Measurements from ENCODE around the gene MR1.

Gene MR1

DNA sequence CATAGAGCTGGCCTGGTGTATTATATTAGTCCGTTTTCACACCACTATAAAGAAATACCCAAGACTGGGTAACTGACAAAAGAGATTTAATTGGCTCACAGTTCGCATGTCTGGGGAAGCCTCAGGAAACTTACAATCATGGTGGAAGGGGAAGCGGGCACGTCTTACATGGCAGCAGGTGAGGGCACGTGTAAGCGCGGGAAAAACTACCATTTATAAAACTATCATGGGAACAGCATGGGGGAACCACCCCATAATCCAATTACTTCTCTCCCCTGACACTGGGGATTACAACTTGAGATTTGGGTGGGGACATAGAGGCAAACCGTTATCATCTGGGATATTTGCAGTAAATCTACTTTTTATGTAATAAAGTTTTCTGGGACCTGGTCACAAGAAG is 61.5 kb downstream of the MR1 start:
- Histone ChIP-seq H2AFZ (ENCODE audit: low read length) (no peak overlapping the region), H3K4me1 (ENCODE audit: control insufficient read depth in 2 of 2, insufficient read depth in 1 of 2, low read depth in 1 of 2, low read length in 2 of 2) (peaks cover 28 to 47% of the 10 kb centered on the region in 2 donors), H3K14ac (ENCODE audit: low read length) (no peak overlapping the region), H4K8ac (ENCODE audit: low read depth, low read length) (no peak overlapping the region), H3K79me1 (ENCODE audit: low read depth, low read length) (no peaks in the 10 kb centered on the region), H4K91ac (ENCODE audit: low read depth, low read length, poor library complexity) (no peak overlapping the region), H3K4ac (ENCODE audit: low read length) (no peak overlapping the region), H2BK15ac (ENCODE audit: low read length) (no peak overlapping the region), H3K9me3 (replicated peaks in 1 of 2; ENCODE audit: control insufficient read depth in 2 of 2, insufficient read depth in 1 of 2, low read depth in 1 of 2, low read length in 2 of 2) (no peaks in the 10 kb centered on the region), H3K4me3 (ENCODE audit: low read length in 2 of 2) (no peak overlapping the region), H2BK120ac (ENCODE audit: low read depth, low read length) (no peak overlapping the region), H3K18ac (ENCODE audit: low read length) (no peak overlapping the region), H2AK5ac (ENCODE audit: low read depth, low read length) (no peak overlapping the region), H3K9ac (ENCODE audit: low read depth, low read length, poor library complexity) (no peak overlapping the region), H3K27me3 (ENCODE audit: control insufficient read depth in 3 of 3, insufficient read depth in 3 of 3, low read depth in 1 of 3, low read length in 3 of 3) (no peaks in the 10 kb centered on the region), H3K23ac (ENCODE audit: low read depth, low read length, poor library complexity) (no peak overlapping the region), H3K4me2 (ENCODE audit: insufficient read depth, low read length, poor library complexity, severe bottlenecking) (no peak overlapping the region), H2BK12ac (ENCODE audit: low read length) (no peak overlapping the region), H3K36me3 (replicated peaks in 1 of 2; ENCODE audit: control insufficient read depth in 2 of 2, insufficient read depth in 2 of 2, low read length in 2 of 2) (peaks cover 0 to 16% of the 10 kb centered on the region in 2 donors), H2BK5ac (ENCODE audit: low read length) (no peak overlapping the region), H3K27ac (replicated peaks; ENCODE audit: low read length) (no peak overlapping the region)
- DNase-seq (ENCODE audit: low spot score): no peak
- WGBS, 2 donors (ENCODE audit: extremely low coverage in 2 of 2, insufficient read length in 2 of 2, insufficient replicate concordance in 1 of 2): no CpG with 5 or more reads among the region's 8 CpGs

DNA sequence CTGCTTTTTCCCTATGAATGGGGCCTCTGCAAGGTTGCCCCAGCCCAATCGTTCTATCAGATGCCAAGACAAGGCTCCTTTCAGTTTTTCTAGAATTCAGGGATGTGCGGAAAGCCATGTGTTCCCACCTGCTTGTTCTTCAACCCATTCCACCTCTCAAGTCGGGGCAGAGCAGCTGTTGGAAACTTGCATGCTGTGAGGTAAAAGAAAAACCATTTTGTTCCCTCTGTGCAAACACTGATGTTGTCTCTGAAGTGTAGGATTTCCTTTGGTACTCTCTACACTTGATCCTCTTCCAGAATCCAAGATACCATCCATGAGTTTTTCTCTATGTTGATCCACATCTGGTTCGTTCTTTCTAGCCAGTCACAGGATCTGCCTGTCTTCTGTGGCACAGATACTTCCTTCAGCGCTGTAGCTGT is 62.0 kb downstream of the MR1 start:
- no peak overlapping the region for H3K4ac ChIP-seq (ENCODE audit: low read length)
- no peak overlapping the region for H3K27ac ChIP-seq (replicated peaks; ENCODE audit: low read length)
- no peak overlapping the region for H2BK5ac ChIP-seq (ENCODE audit: low read length)
- no peak overlapping the region for H2AK5ac ChIP-seq (ENCODE audit: low read depth, low read length)
- no peak overlapping the region for H3K18ac ChIP-seq (ENCODE audit: low read length)
- H4K91ac ChIP-seq (ENCODE audit: low read depth, low read length, poor library complexity): no peak overlapping the region
- no peak overlapping the region for H3K9ac ChIP-seq (ENCODE audit: low read depth, low read length, poor library complexity)
- H3K14ac ChIP-seq (ENCODE audit: low read length): no peak overlapping the region
- no CpG with 5 or more reads among the region's 5 CpGs for WGBS, 2 donors (ENCODE audit: extremely low coverage in 2 of 2, insufficient read length in 2 of 2, insufficient replicate concordance in 1 of 2)
- H4K8ac ChIP-seq (ENCODE audit: low read depth, low read length): no peak overlapping the region
- no peaks in the 10 kb centered on the region for H3K79me1 ChIP-seq (ENCODE audit: low read depth, low read length)
- no peaks in the 10 kb centered on the region for H3K9me3 ChIP-seq (replicated peaks in 1 of 2; ENCODE audit: control insufficient read depth in 2 of 2, insufficient read depth in 1 of 2, low read depth in 1 of 2, low read length in 2 of 2)
- peaks cover 0 to 16% of the 10 kb centered on the region in 2 donors for H3K36me3 ChIP-seq (replicated peaks in 1 of 2; ENCODE audit: control insufficient read depth in 2 of 2, insufficient read depth in 2 of 2, low read length in 2 of 2)
- H2BK12ac ChIP-seq (ENCODE audit: low read length): no peak overlapping the region
- peaks cover 30 to 47% of the 10 kb centered on the region in 2 donors for H3K4me1 ChIP-seq (ENCODE audit: control insufficient read depth in 2 of 2, insufficient read depth in 1 of 2, low read depth in 1 of 2, low read length in 2 of 2)
- no peak overlapping the region for H2BK120ac ChIP-seq (ENCODE audit: low read depth, low read length)
- H3K4me2 ChIP-seq (ENCODE audit: insufficient read depth, low read length, poor library complexity, severe bottlenecking): no peak overlapping the region
- no peak overlapping the region for H2BK15ac ChIP-seq (ENCODE audit: low read length)
- no peak for DNase-seq (ENCODE audit: low spot score)
- no peak overlapping the region for H2AFZ ChIP-seq (ENCODE audit: low read length)
- H3K27me3 ChIP-seq (ENCODE audit: control insufficient read depth in 3 of 3, insufficient read depth in 3 of 3, low read depth in 1 of 3, low read length in 3 of 3): no peaks in the 10 kb centered on the region
- no peak overlapping the region for H3K4me3 ChIP-seq (ENCODE audit: low read length in 2 of 2)
- H3K23ac ChIP-seq (ENCODE audit: low read depth, low read length, poor library complexity): no peak overlapping the region

DNA sequence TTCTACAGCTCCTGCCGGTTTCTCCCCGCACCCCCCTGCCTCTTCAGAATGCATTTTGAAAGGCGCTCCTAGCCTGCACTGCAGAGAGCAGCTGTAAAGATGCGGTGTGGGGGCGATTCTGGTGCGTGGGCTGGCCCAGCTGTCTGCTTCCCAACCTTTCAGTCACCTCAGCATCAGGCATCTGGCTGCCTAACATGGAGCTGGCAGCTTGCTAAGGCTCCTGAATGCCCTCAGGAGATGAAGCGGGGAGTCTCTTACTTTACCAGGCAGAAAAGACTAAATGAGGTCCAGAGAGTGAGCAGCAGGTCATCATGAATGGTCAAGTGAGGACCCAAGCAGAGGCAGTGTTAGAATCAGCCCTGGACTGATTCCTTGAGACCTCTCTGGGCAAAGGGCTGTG is 63.5 kb downstream of the MR1 start:
- no CpG with 5 or more reads among the region's 7 CpGs for WGBS, 2 donors (ENCODE audit: extremely low coverage in 2 of 2, insufficient read length in 2 of 2, insufficient replicate concordance in 1 of 2)
- Histone ChIP-seq H3K4me1 (ENCODE audit: control insufficient read depth in 2 of 2, insufficient read depth in 1 of 2, low read depth in 1 of 2, low read length in 2 of 2) (peaks cover 44 to 52% of the 10 kb centered on the region in 2 donors), H2BK12ac (ENCODE audit: low read length) (no peak overlapping the region)

DNA sequence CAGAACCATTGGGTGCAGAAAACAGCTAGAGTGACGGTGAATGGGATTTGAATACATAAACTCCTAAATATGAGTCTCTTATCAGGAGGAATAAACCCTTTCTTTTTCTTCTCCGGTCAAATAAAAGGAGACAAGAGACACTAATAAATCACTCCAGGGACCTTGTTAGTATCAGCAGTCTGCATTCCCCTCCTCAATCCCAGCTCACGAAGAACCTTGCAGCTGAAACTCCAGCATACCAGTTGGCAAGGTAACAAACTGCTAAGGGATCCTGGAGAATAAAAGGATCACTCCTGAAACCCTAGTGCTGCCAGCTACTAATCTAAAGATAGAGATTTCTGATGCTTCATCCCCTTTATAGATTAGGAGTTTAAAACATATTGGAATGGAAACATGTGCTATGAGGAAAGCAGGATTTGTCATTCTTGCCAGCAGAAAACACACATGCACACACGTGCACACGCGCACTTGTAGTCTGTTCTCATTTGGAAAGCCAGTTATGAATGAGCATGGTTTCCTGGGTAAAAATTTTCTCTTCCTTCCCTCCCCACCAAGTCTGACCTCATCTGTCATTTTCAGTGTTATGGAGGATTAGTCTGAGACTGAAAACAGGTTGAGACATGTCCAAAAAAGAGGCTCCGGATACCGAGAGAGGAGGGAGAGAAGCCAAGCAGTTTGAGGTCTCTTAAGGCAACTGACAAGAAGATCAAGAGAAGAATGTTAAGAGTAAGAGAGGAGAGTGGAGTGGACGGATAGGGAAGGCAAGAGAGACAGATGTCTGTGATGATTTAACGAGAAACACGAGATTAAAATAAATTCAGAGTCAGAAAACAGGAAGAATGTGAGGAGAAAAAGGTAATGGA is 65.6 kb downstream of the MR1 start:
- Histone ChIP-seq H2BK120ac (ENCODE audit: low read depth, low read length) (no peak overlapping the region), H2BK5ac (ENCODE audit: low read length) (no peak overlapping the region), H3K18ac (ENCODE audit: low read length) (no peak overlapping the region), H3K23ac (ENCODE audit: low read depth, low read length, poor library complexity) (no peak overlapping the region), H2BK12ac (ENCODE audit: low read length) (no peak overlapping the region), H3K4ac (ENCODE audit: low read length) (no peak overlapping the region), H3K36me3 (replicated peaks in 1 of 2; ENCODE audit: control insufficient read depth in 2 of 2, insufficient read depth in 2 of 2, low read length in 2 of 2) (no peaks in the 10 kb centered on the region), H3K79me1 (ENCODE audit: low read depth, low read length) (no peaks in the 10 kb centered on the region), H3K4me1 (ENCODE audit: control insufficient read depth in 2 of 2, insufficient read depth in 1 of 2, low read depth in 1 of 2, low read length in 2 of 2) (peaks cover 44 to 58% of the 10 kb centered on the region in 2 donors), H3K4me2 (ENCODE audit: insufficient read depth, low read length, poor library complexity, severe bottlenecking) (no peak overlapping the region), H3K27me3 (ENCODE audit: control insufficient read depth in 3 of 3, insufficient read depth in 3 of 3, low read depth in 1 of 3, low read length in 3 of 3) (no peaks in the 10 kb centered on the region), H4K8ac (ENCODE audit: low read depth, low read length) (no peak overlapping the region), H2BK15ac (ENCODE audit: low read length) (no peak overlapping the region), H4K91ac (ENCODE audit: low read depth, low read length, poor library complexity) (no peak overlapping the region), H2AK5ac (ENCODE audit: low read depth, low read length) (no peak overlapping the region), H3K9ac (ENCODE audit: low read depth, low read length, poor library complexity) (no peak overlapping the region), H3K14ac (ENCODE audit: low read length) (no peak overlapping the region), H2AFZ (ENCODE audit: low read length) (no peak overlapping the region), H3K4me3 (ENCODE audit: low read length in 2 of 2) (no peak overlapping the region), H3K27ac (replicated peaks; ENCODE audit: low read length) (no peak overlapping the region), H3K9me3 (replicated peaks in 1 of 2; ENCODE audit: control insufficient read depth in 2 of 2, insufficient read depth in 1 of 2, low read depth in 1 of 2, low read length in 2 of 2) (no peaks in the 10 kb centered on the region)
- DNase-seq (ENCODE audit: low spot score): no peak
- no CpG with 5 or more reads among the region's 11 CpGs for WGBS, 2 donors (ENCODE audit: extremely low coverage in 2 of 2, insufficient read length in 2 of 2, insufficient replicate concordance in 1 of 2)

More for the DNA sequence above, 63.5 kb downstream of the MR1 start:
- Histone ChIP-seq H3K18ac (ENCODE audit: low read length) (peak overlapping the region; percentile 49), H3K36me3 (replicated peaks in 1 of 2; ENCODE audit: control insufficient read depth in 2 of 2, insufficient read depth in 2 of 2, low read length in 2 of 2) (peaks cover 0 to 7% of the 10 kb centered on the region in 2 donors), H3K27me3 (ENCODE audit: control insufficient read depth in 3 of 3, insufficient read depth in 3 of 3, low read depth in 1 of 3, low read length in 3 of 3) (no peaks in the 10 kb centered on the region), H2AK5ac (ENCODE audit: low read depth, low read length) (peak overlapping the region; percentile 30), H3K9ac (ENCODE audit: low read depth, low read length, poor library complexity) (no peak overlapping the region), H3K4me3 (ENCODE audit: low read length in 2 of 2) (no peak overlapping the region), H3K9me3 (replicated peaks in 1 of 2; ENCODE audit: control insufficient read depth in 2 of 2, insufficient read depth in 1 of 2, low read depth in 1 of 2, low read length in 2 of 2) (no peaks in the 10 kb centered on the region), H2AFZ (ENCODE audit: low read length) (no peak overlapping the region), H2BK5ac (ENCODE audit: low read length) (no peak overlapping the region), H3K14ac (ENCODE audit: low read length) (no peak overlapping the region), H3K79me1 (ENCODE audit: low read depth, low read length) (no peaks in the 10 kb centered on the region), H3K4me2 (ENCODE audit: insufficient read depth, low read length, poor library complexity, severe bottlenecking) (no peak overlapping the region), H2BK15ac (ENCODE audit: low read length) (no peak overlapping the region), H3K23ac (ENCODE audit: low read depth, low read length, poor library complexity) (no peak overlapping the region), H3K4ac (ENCODE audit: low read length) (no peak overlapping the region), H4K91ac (ENCODE audit: low read depth, low read length, poor library complexity) (no peak overlapping the region), H4K8ac (ENCODE audit: low read depth, low read length) (no peak overlapping the region), H2BK120ac (ENCODE audit: low read depth, low read length) (no peak overlapping the region), H3K27ac (replicated peaks; ENCODE audit: low read length) (no peak overlapping the region)
- no peak for DNase-seq (ENCODE audit: low spot score)
